ENCODE results near the gene P2RY6.
"Not testable (repeated sequence)": the region's sequence is repeated elsewhere in the genome, so short reads cannot be mapped to it uniquely, and the experiment has no call there.

P2RY6 gene

DNA sequence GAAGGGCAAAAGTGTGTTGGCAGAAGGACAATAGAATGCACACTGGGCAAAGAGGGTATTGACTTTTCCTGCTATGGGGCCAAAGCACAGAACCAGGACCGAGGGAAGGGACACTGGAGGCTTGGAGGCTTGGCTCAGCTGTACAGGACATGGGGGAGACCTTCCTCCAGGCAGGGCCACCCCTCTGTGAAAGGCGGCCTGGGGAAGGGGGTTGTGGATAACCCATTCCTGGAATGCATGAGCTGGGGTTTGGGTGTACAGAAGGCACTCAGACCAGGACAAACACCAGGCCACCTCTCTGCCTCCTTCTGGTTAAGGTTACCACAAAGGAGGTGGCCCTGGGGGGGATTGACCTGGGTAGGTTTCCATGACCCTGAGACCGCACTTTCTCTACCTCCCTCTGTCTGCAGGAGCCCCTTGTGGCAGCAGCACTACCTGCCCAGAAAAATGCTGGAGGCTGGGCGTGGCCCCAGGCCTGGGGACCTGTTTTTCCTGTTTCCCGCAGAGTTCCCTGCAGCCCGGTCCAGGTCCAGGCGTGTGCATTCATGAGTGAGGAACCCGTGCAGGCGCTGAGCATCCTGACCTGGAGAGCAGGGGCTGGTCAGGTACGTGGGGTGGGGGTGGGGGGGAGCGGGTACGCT is 44.4 kb upstream of the P2RY6 start:
- in situ Hi-C loops (cut with MboI; ENCODE audit: low pct_unique_long_range_greater_than_20kb, low sequenced_read_pairs, unreplicated experiment), result no loop called here
- TF ChIP-seq CTCF (IDR thresholded peaks at IDR 0.05; ENCODE audit: extremely low read depth, insufficient read depth, missing control alignments), result no peak
- DNase-seq (ENCODE audit: low spot score), result no peak

- no peak for DNase-seq (ENCODE audit: low spot score)
- in situ Hi-C loops (cut with MboI; ENCODE audit: low pct_unique_long_range_greater_than_20kb, low sequenced_read_pairs, unreplicated experiment), result no loop called here
Observed at GRCh38 chr11:73228268-73229134, 43.6 kb upstream of the P2RY6 start.

DNA sequence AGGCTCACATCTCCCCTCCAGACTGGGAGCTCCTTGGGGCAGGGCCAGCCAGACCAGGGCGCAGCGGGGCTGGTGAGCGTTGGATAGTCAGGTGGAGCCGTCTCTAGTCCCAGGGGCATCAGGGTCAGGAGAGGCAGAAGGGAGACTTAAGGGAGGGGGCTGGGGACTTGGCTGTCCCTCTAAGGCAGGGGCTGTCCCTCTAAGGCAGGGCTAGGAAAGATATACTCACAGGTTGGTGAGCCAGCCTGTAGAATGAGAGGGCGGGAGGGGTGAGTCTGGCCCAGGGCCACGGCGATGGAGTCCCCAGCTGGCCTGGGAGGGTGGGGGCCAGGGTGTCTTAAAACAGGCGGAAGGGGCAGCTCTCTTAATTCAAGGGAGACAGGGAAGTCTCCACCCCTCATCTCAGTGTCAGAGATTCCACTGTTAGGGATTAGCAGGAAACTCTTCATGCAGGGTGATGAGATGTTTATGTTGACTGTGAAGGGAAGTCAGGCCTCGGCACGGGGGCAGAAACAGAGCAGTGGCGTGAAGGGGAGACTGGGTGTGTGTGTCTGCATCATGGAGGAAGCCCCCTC is 42.7 kb upstream of the P2RY6 start:
- peak; percentile 10 for DNase-seq (ENCODE audit: low spot score)
- no peak for TF ChIP-seq CTCF (IDR thresholded peaks at IDR 0.05; ENCODE audit: extremely low read depth, insufficient read depth, missing control alignments)
- in situ Hi-C loops (cut with MboI; ENCODE audit: low pct_unique_long_range_greater_than_20kb, low sequenced_read_pairs, unreplicated experiment), result no loop called here

More at GRCh38 chr11:73228268-73229134, 43.6 kb upstream of the P2RY6 start:
- TF ChIP-seq CTCF (IDR thresholded peaks at IDR 0.05; ENCODE audit: extremely low read depth, insufficient read depth, missing control alignments), result no peak

DNA sequence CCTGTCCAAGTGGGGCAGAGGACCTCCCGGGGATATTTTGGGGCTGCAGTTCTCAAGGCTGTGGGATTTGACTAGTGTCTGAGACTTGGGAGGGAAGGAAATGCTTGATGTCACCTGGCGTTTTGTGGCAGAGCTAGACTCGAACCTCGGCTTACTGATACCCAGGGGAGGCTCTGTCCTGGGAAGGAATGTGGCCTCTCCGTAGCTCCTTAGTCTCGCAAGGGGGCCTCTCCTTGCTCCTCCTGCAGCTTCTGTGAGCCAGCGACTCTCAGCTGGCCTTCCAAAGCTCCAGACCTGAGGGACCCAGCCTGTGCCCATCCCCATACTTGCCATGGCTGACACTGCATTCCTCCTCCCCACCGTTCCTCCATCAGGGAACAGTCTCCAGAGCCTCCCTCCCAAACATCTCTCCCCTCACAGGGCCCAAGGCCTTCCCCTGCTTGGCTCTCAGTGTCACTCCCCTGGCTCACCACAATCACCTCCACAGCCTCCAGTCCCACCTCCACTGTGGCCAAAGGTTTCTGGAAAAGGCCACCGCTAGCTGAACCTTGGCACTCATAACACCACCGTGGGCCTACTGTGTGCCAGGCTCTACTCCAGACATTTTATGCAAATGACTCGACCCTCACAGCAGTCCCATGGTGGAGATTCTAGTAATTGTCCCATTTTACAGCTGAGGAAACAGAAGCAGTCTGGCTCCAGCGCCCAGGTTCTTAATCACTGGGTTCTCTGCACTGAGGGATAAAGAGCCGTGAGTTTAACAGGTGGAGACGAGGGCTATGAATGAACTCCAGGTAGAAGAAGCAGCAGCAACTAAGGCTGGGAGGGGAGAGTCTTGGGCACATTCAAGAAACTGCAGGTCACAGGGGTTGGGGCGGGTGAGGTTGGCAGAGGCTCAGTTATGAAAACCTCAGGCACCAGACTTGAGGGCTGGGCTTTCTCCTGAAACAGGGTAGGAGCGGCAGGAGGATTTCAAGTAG is 42.0 kb upstream of the P2RY6 start:
- no peak for DNase-seq (ENCODE audit: low spot score)
- TF ChIP-seq CTCF (IDR thresholded peaks at IDR 0.05; ENCODE audit: extremely low read depth, insufficient read depth, missing control alignments), result no peak
- in situ Hi-C loops (cut with MboI; ENCODE audit: low pct_unique_long_range_greater_than_20kb, low sequenced_read_pairs, unreplicated experiment), result no loop called here

- in situ Hi-C loops (cut with MboI; ENCODE audit: low pct_unique_long_range_greater_than_20kb, low sequenced_read_pairs, unreplicated experiment), result no loop called here
- no peak for DNase-seq (ENCODE audit: low spot score)
- no peak for TF ChIP-seq CTCF (IDR thresholded peaks at IDR 0.05; ENCODE audit: extremely low read depth, insufficient read depth, missing control alignments)
Observed at GRCh38 chr11:73230931-73231330, 41.2 kb upstream of the P2RY6 start.

DNA sequence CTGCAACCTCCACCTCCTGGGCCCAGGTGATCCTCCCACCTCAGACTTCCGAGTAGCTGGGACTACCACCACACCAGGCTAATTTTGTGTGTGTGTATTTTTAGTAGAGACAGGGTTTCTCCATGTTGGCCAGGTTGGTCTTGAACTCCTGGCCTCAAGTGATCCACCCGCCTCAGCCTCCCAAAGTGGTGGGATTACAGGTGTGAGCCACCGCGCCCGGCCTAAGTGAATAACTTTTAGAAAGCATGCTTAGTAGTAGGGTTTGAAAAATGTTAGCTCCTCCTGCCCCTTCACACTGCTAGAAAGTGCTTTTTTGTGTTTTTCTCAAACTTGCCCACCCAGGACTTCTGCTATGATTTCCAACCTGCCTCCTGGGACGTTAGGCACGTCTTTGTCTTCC is 39.7 kb upstream of the P2RY6 start:
- in situ Hi-C loops (cut with MboI; ENCODE audit: low pct_unique_long_range_greater_than_20kb, low sequenced_read_pairs, unreplicated experiment); DNase-seq (ENCODE audit: low spot score): not testable (repeated sequence)

All from GM13977 (cell line).